Adrenal gland (tissue), 12 donors: Measurements from ENCODE around the gene GALNT12. TPM values are rescaled to one million over a fixed set of nuclear protein-coding genes. Genes with fewer than 3 reads are reported as not detected.
A peak's percentile ranks its signal among the peaks of the same experiment; 100 is the strongest.

Source experiments
- DNase-seq, 7 donors: peaks; one replicate each; pipeline ENCODE4 v3.0.0-alpha.2; 2019 to 2020
- H3K27ac ChIP-seq, 5 donors: fragments of 200-600 bp; sonication (generic) in 4 of 5; 1 replicate in 3 of 5; 2 replicates in 2 of 5; pipeline versions ENCODE4 v1.5.1 to v1.8.0; 2016 to 2020; ENCODE audit warnings: mild to moderate bottlenecking in 1 of 5
- H3K27me3 ChIP-seq: fragments of 200-600 bp; 2 replicates; pipeline ENCODE4 v1.8.0; 2021
- H3K36me3 ChIP-seq, 2 donors: fragments of 200-600 bp; replicated peaks in 1 of 2; 1 replicate in 1 of 2; 2 replicates in 1 of 2; pipeline versions ENCODE4 v1.5.1 to v1.8.0; 2018 to 2022
- H3K4me1 ChIP-seq, 2 donors: fragments of 200-600 bp; replicated peaks in 1 of 2; 1 replicate in 1 of 2; 2 replicates in 1 of 2; pipeline versions ENCODE4 v1.5.1 to v1.8.0; 2018 to 2021
- H3K4me3 ChIP-seq, 4 donors: fragments of 200-600 bp; sonication (generic) in 3 of 4; one replicate each; pipeline ENCODE4 v1.5.1; 2016 to 2018
- H3K9me3 ChIP-seq, 3 donors: fragments of 200-600 bp; sonication (generic) in 1 of 3; replicated peaks in 1 of 3; 1 replicate in 2 of 3; 2 replicates in 1 of 3; pipeline versions ENCODE4 v1.5.1 to v1.8.0; 2016 to 2021
- POLR2A ChIP-seq, 2 donors: fragments of 450-650 bp; IDR thresholded peaks; one replicate each; pipeline ENCODE4 v1.6.1; 2017; ENCODE audit warnings: antibody characterized with exemption in 2 of 2, mild to moderate bottlenecking in 2 of 2, moderate library complexity in 1 of 2
- WGBS, 4 donors: extraction: QIAGEN DNeasy Blood & Tissue Kit in 2 of 4; methylation state at CpG; one replicate each; pipeline versions ENCODE4 v1.1.5 to v1.1.7; 2013 to 2017; 5-methylcytosine and 5-hydroxymethylcytosine counted together
- intact Hi-C, 2 donors: fragments of 100-400 bp; cut with DNase I; formaldehyde crosslinking; loops; one replicate each; pipeline versions ENCODE4 v1.14.1 to v1.15.0; 2022 to 2023
- polyA plus RNA-seq, 3 donors: library from polyadenylated mRNA; stranded (reverse); fragments of 200-250 nt in 2 of 3; fragments of 350-450 nt in 1 of 3; fragmentation: Illumina TruSeq in 1 of 3; extraction: RNeasy Lipid Tissue Mini Kit (QIAGEN cat#74804) in 1 of 3; gene quantifications; one replicate each; pipeline ENCODE4 v1.2.3, GENCODE V29; 2013 to 2014
- total RNA-seq, 9 donors: library from RNA; depleted of rRNA in 4 of 9; stranded (reverse); fragments of >200 nt in 4 of 9; fragments of 120-200 nt in 1 of 9; fragmentation: NEBNext Ultra II Directional in 1 of 9; extraction: Animal tissue kit (Norgen Biotek cat#: 25700) in 1 of 9; gene quantifications; one replicate each; pipeline versions ENCODE4 v1.1.0 to v1.2.4, GENCODE V29; 2013 to 2023
- TF ChIP-seq, protein P1 (sequence below), 6 experiments: fragments of 450-650 bp in 4 of 6; fragments of 200-600 bp in 2 of 6; sonication (generic) in 1 of 6; IDR thresholded peaks; 1 replicate in 5 of 6; 2 replicates in 1 of 6; pipeline versions ENCODE4 v1.5.1 to v1.8.0; 2016 to 2021; ENCODE audit warnings: antibody characterized with exemption in 6 of 6, mild to moderate bottlenecking in 2 of 6, moderate library complexity in 1 of 6
- donor health status: healthy with polysubstance abuse.
- donor health status: Bipolar disorder and iron deficiency.
- donor health status: DM: yes; HTN: yes; CAD: no.
- donor health status: DM: no; HTN: no; CAD: no.
- donor health status: DM: no; HTN: no; CAD: no.
- donor health status: DM: yes; HTN: yes; CAD: no.

The GALNT12 gene
- total and polyA plus RNA-seq, 12 donors = 1.1 to 20.6 (median 4.2) TPM

DNA sequence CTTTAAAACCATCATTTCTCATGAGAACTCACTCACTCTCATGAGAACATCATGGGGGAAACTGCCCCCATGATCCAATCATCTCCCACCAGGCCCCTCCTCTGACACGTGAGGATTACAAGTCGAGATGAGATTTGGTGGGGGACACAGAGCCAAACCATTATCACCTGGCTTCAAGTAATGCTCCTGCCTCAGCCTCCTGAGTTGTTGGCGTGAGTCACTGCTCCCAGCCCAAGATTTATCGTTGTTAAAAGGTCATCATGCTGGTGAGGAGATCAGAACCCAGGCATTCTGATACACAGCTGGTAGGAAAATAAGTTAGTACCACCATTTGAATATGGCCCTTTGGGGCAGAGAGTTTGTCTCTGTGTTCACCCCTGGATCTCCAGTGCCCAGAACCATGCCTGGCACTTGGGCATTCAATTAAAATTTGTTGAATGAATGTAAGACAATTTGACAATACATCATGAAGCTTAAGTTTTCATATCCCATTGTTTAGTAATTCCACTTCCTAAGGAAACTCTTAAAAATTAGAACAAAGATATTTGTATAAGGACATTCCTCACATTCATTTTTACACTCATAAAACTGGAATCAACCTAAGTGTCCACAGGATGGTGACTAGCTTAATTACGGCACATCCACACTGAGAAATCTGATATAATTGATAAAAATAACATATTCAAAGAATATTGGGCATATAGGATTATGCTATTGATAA lies 78.3 kb downstream of the GALNT12 start:
- H3K4me1 ChIP-seq = peaks cover 37 to 70% of the 10 kb centered on the region in 2 donors
- H3K9me3 ChIP-seq = no peaks in the 10 kb centered on the region
- no peak for TF ChIP-seq POLR2A (IDR thresholded peaks at IDR 0.05)
- TF ChIP-seq, protein P1, sequence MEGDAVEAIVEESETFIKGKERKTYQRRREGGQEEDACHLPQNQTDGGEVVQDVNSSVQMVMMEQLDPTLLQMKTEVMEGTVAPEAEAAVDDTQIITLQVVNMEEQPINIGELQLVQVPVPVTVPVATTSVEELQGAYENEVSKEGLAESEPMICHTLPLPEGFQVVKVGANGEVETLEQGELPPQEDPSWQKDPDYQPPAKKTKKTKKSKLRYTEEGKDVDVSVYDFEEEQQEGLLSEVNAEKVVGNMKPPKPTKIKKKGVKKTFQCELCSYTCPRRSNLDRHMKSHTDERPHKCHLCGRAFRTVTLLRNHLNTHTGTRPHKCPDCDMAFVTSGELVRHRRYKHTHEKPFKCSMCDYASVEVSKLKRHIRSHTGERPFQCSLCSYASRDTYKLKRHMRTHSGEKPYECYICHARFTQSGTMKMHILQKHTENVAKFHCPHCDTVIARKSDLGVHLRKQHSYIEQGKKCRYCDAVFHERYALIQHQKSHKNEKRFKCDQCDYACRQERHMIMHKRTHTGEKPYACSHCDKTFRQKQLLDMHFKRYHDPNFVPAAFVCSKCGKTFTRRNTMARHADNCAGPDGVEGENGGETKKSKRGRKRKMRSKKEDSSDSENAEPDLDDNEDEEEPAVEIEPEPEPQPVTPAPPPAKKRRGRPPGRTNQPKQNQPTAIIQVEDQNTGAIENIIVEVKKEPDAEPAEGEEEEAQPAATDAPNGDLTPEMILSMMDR (IDR thresholded peaks at IDR 0.05) = no peak
- DNase-seq = peak; percentile 40 to 69 (median 66)
- H3K27ac ChIP-seq = peak overlapping the region in 4 of 5 donors; percentile 41 to 91 (median 76)
- H3K36me3 ChIP-seq = no peaks in the 10 kb centered on the region
- 45 to 65% (median 50%) methylated on average over 4 to 5 of the region's 5 CpGs for WGBS, 4 donors
- no peaks in the 10 kb centered on the region for H3K27me3 ChIP-seq
- H3K4me3 ChIP-seq = no peak overlapping the region
- intact Hi-C loops = no loop called here

DNA sequence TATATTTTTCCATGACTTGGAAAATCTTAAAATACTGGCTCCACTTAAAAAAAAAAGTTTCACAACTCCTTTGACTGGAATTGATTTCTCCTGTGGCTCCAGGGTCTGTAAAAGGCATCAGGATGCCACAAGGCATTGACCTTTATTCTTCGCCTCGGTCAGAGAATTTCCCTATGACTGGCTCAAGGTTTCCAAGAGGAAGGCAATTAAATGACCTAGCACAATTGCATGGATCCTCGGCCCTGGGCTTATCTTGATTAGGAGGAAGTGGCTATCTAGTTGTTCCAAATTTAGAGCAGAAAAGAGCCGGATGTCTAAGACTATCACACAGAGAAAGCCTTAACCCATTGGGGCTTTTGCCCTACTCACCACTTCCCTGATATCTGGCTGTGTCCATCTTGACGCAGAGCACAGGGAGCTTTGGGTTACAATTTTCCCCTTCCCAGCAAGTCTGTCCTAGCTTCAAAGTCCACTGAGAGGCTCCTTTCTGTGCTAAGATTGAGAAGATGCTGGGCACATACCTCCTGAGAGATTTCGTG lies 79.3 kb downstream of the GALNT12 start:
- 6 to 14% (median 12%) methylated on average over 6 of the region's 6 CpGs for WGBS, 4 donors
- peak; percentile 62 to 90 (median 83) for DNase-seq

DNA sequence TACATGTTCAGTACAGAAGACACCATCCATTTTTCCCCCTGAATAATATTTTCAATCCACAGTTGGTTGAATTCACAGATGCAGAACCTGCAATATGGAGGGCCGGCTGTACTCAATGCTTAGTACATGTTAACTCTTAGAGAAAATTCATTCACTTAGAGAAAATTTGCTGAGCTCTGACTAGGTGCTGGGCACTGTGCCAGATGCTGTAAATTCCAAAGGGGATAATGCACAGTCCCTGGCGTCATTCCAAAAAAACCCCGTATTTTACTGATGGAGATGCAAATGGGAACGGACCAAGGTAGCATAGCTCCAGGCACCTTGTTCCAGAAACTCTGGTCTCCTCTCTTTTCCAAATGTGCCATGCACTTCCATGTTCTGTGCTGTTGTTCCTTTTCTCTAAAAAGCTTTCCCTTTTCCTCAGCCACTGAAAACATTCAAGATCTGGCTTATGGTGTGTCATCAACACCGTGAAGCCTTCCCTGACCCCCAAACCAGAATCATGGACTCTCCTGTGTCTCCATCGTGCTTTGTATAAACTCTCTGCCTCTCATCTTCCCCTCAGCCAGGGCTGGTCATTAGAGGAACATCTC lies 80.5 kb downstream of the GALNT12 start:
- no peak overlapping the region for H3K4me3 ChIP-seq
- TF ChIP-seq POLR2A (IDR thresholded peaks at IDR 0.05) = no peak
- TF ChIP-seq, protein P1 (IDR thresholded peaks at IDR 0.05) = no peak
- peak overlapping the region in 4 of 5 donors; percentile 14 to 91 (median 58) for H3K27ac ChIP-seq
- H3K27me3 ChIP-seq = no peaks in the 10 kb centered on the region
- no peaks in the 10 kb centered on the region for H3K9me3 ChIP-seq
- 60 to 71% (median 67%) methylated on average over 6 of the region's 6 CpGs for WGBS, 4 donors
- peak in 2 of 7 donors; percentile 26 to 55 for DNase-seq
- intact Hi-C loops = no loop called here
- H3K4me1 ChIP-seq = peaks cover 37 to 59% of the 10 kb centered on the region in 2 donors
- no peaks in the 10 kb centered on the region for H3K36me3 ChIP-seq

More for the DNA sequence above, 79.3 kb downstream of the GALNT12 start:
- intact Hi-C loops = no loop called here
- no peaks in the 10 kb centered on the region for H3K27me3 ChIP-seq
- no peak overlapping the region for H3K4me3 ChIP-seq
- peak overlapping the region; percentile 62 to 91 (median 80) for H3K27ac ChIP-seq
- TF ChIP-seq, protein P1 (IDR thresholded peaks at IDR 0.05) = no peak
- no peak for TF ChIP-seq POLR2A (IDR thresholded peaks at IDR 0.05)
- H3K36me3 ChIP-seq = no peaks in the 10 kb centered on the region
- H3K9me3 ChIP-seq = no peaks in the 10 kb centered on the region
- peaks cover 37 to 68% of the 10 kb centered on the region in 2 donors for H3K4me1 ChIP-seq

DNA sequence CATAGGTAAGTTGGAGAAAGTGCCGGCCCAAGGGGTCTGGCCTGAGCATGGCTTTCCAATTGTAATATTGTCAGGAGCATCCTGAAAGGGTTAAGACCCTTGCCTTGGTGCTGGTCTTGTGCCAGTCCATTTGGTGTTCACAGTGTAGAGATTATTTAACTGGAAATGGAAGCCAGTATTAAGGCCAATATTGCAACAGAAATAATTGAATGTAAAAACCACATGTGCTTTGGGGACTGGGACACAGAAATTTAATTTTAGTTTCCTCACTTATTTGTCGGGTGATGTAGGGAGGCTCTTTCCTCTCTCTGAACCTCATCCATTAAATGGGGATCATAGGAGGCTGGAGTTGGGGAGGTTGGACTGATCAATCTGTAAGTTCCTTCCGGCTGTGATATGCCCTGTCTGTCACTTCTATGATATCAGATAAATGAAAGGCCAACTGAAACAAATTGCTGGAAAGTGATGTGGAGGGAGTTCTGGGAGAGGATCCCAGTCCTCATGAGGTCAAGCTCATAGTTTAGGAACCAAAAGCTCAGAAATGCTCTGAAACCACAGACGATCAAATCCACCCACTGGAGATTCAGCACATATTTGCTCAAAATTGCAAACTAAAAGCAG lies 81.4 kb downstream of the GALNT12 start:
- TF ChIP-seq, protein P1 (IDR thresholded peaks at IDR 0.05) = no peak
- TF ChIP-seq POLR2A (IDR thresholded peaks at IDR 0.05) = no peak
- Histone ChIP-seq H3K9me3 (no peaks in the 10 kb centered on the region), H3K4me1 (peaks cover 37 to 57% of the 10 kb centered on the region in 2 donors), H3K4me3 (no peak overlapping the region), H3K27me3 (no peaks in the 10 kb centered on the region), H3K27ac (peak overlapping the region in 3 of 5 donors; percentile 14 to 91 (median 54)), H3K36me3 (no peaks in the 10 kb centered on the region)
- DNase-seq = peak in 3 of 7 donors; percentile 8 to 53 (median 24)
- intact Hi-C loops = no loop called here
- WGBS, 4 donors = 43 to 57% (median 53%) methylated on average over 3 to 4 of the region's 4 CpGs
